Progenitor cell of endocrine pancreas (in vitro differentiated cells): ENCODE measurements around the gene EML5. TPM values are rescaled to one million over a fixed set of nuclear protein-coding genes. Genes with fewer than 3 reads are reported as not detected.
A peak's percentile ranks its signal among the peaks of the same experiment; 100 is the strongest.

ENCODE experiments used
- DNase-seq: peaks from one replicate; pipeline ENCODE4 v3.0.0; 2021; ENCODE audit warnings: low spot score; ENCODE audit not compliant: unreplicated experiment
- H3K27ac Mint-ChIP-seq: 2 replicates; pipeline ENCODE4 v1.8.0; 2021; ENCODE audit warnings: mild to moderate bottlenecking, moderate library complexity, mixed read lengths
- H3K27me3 Mint-ChIP-seq: 2 replicates; pipeline ENCODE4 v1.8.0; 2021; ENCODE audit warnings: mixed read lengths
- H3K36me3 Mint-ChIP-seq: 2 replicates; pipeline ENCODE4 v1.8.0; 2022; ENCODE audit warnings: mixed read lengths; ENCODE audit not compliant: insufficient read depth
- H3K4me1 Mint-ChIP-seq: 2 replicates; pipeline ENCODE4 v1.8.0; 2021; ENCODE audit warnings: low read depth, mixed read lengths
- H3K4me3 Mint-ChIP-seq: 2 replicates; pipeline ENCODE4 v1.8.0; 2021; ENCODE audit warnings: low read depth, mild to moderate bottlenecking, moderate library complexity, mixed read lengths
- H3K9me3 Mint-ChIP-seq: 2 replicates; pipeline ENCODE4 v1.8.0; 2021; ENCODE audit warnings: low read depth, mixed read lengths
- total RNA-seq: library from RNA; stranded (reverse); gene quantifications from 2 replicates; pipeline ENCODE4 v1.2.1, GENCODE V29; 2021
- TF ChIP-seq, protein P1 (sequence below): fragments of 200-600 bp; sonication (generic); IDR thresholded peaks from one replicate; pipeline ENCODE4 v1.5.0; 2021; ENCODE audit warnings: antibody characterized with exemption, mild to moderate bottlenecking; ENCODE audit not compliant: unreplicated experiment

The EML5 gene
- total RNA-seq, 1 donor from 2014 or later: 6.0 TPM

DNA sequence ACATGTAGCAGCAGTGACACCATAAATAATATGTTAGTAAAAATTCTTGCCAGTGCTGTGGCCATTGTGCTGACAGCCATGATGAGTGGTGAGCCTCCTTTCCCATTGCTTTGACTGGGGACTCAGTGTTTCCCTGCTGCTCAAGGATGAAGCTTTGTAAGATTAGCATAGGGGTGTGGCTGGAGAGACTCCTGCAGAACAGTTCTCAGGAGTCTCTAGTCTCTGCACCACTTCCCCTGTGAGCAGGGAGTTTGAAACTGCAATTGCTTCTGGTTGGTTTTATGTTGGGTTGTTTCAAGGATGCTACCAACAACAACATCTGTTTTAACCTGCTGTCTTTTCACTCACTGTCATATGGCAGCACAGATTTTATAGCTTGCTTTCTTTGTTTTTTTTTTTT lies 188.5 kb downstream of the EML5 start:
- no peaks in the 10 kb centered on the region for H3K9me3 Mint-ChIP-seq
- no peaks in the 10 kb centered on the region for H3K4me1 Mint-ChIP-seq
- H3K27ac Mint-ChIP-seq: peak overlapping the region; percentile 24
- H3K4me3 Mint-ChIP-seq: no peak overlapping the region
- TF ChIP-seq, protein P1, sequence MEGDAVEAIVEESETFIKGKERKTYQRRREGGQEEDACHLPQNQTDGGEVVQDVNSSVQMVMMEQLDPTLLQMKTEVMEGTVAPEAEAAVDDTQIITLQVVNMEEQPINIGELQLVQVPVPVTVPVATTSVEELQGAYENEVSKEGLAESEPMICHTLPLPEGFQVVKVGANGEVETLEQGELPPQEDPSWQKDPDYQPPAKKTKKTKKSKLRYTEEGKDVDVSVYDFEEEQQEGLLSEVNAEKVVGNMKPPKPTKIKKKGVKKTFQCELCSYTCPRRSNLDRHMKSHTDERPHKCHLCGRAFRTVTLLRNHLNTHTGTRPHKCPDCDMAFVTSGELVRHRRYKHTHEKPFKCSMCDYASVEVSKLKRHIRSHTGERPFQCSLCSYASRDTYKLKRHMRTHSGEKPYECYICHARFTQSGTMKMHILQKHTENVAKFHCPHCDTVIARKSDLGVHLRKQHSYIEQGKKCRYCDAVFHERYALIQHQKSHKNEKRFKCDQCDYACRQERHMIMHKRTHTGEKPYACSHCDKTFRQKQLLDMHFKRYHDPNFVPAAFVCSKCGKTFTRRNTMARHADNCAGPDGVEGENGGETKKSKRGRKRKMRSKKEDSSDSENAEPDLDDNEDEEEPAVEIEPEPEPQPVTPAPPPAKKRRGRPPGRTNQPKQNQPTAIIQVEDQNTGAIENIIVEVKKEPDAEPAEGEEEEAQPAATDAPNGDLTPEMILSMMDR: no peak
- no peak for DNase-seq
- H3K36me3 Mint-ChIP-seq: peaks cover 48% of the 10 kb centered on the region
- H3K27me3 Mint-ChIP-seq: no peaks in the 10 kb centered on the region

GRCh38 chr14:88599761-88600439 lies 192.9 kb downstream of the EML5 start:
- DNase-seq: no peak
- TF ChIP-seq, protein P1: no peak
- H3K4me1 Mint-ChIP-seq: peaks cover 5% of the 10 kb centered on the region
- H3K27ac Mint-ChIP-seq: peak overlapping the region; percentile 35
- H3K4me3 Mint-ChIP-seq: no peak overlapping the region
- H3K36me3 Mint-ChIP-seq: peaks cover 49% of the 10 kb centered on the region
- H3K9me3 Mint-ChIP-seq: no peaks in the 10 kb centered on the region
- no peaks in the 10 kb centered on the region for H3K27me3 Mint-ChIP-seq

DNA sequence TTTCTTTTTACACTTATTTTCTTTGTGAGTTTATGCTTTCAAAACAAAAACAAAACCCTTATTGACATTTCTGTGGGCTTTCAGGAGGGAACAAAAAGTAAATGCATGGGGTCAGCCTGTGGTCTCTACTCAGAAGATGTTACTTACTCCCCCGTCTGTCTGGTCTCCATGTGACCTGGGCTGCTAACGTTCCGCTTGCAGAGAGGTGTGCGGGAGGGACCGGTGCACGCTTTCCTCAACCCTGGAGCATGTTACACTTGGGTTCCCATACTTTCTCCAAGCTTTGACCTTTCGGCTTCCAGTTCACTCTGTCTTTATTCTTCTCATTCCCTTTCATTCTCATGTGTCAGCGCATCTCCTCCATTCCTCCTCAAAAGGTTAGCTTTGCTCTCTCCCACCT lies 193.4 kb downstream of the EML5 start:
- H3K27me3 Mint-ChIP-seq: no peaks in the 10 kb centered on the region
- H3K4me3 Mint-ChIP-seq: no peak overlapping the region
- TF ChIP-seq, protein P1: no peak
- H3K9me3 Mint-ChIP-seq: no peaks in the 10 kb centered on the region
- peak overlapping the region; percentile 35 for H3K27ac Mint-ChIP-seq
- H3K36me3 Mint-ChIP-seq: peaks cover 50% of the 10 kb centered on the region
- no peak for DNase-seq
- H3K4me1 Mint-ChIP-seq: peaks cover 5% of the 10 kb centered on the region

GRCh38 chr14:88598097-88598675 lies 194.6 kb downstream of the EML5 start:
- DNase-seq: no peak
- H3K9me3 Mint-ChIP-seq: no peaks in the 10 kb centered on the region
- H3K4me1 Mint-ChIP-seq: peaks cover 5% of the 10 kb centered on the region
- peaks cover 47% of the 10 kb centered on the region for H3K36me3 Mint-ChIP-seq
- TF ChIP-seq, protein P1: no peak
- no peak overlapping the region for H3K4me3 Mint-ChIP-seq
- peak overlapping the region; percentile 56 for H3K27ac Mint-ChIP-seq
- H3K27me3 Mint-ChIP-seq: no peaks in the 10 kb centered on the region

DNA sequence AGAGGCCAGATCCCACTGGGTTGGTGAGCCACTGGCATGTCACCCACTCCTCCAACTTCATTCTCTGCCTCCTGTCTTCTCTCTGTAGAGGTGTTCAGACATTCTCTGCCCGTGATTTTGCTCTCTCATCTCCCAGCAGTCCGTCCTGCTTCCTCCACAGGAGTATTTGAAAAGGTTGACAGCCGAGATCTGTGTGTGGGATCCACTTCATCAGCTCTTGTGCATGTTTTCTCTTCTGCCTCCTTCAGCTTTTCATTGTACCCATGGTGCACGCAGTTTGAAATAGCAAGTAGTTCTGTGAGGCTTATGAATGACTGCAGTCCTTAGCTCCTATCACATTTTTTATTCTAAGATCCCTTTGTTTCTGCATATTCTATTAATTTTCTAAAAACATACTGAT lies 195.2 kb downstream of the EML5 start:
- Mint-ChIP-seq H3K4me1 (peaks cover 5% of the 10 kb centered on the region), H3K27me3 (no peaks in the 10 kb centered on the region), H3K9me3 (no peaks in the 10 kb centered on the region), H3K36me3 (peaks cover 47% of the 10 kb centered on the region), H3K4me3 (no peak overlapping the region), H3K27ac (no peak overlapping the region)
- DNase-seq: no peak
- TF ChIP-seq, protein P1: no peak
